ENCODE measurements around the gene GPRC5D. TPM values are rescaled to one million over a fixed set of nuclear protein-coding genes. Genes with fewer than 3 reads are reported as not detected.

The GPRC5D gene
- total RNA-seq, 1 experiment from 2014 or later, result 0.31 TPM

DNA sequence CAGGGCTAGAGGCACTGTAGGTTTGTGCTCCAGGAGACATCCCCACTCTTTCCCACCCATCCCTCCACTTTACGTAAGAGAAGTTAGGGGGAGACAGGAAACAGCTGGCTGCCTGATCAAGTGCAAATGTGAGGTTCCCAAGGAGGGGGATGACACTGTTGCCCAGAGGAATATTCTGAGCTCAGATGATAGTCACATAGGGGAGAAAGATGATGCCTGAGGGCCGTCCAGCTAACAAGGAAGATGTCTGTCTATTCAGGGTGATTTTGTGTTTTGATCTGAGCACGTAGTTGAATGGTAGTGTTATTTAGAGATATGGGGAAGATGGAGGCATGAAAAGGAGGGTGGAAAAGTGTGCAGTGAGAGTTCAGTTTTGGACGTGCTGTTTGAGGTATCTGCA, 13.9 kb upstream of the GPRC5D start:
- Histone ChIP-seq H3K4me3 (ENCODE audit: insufficient read depth, low read depth, low read length) (no peak overlapping the region), H3K27me3 (ENCODE audit: control insufficient read depth, insufficient read depth, low read length) (no peaks in the 10 kb centered on the region), H3K36me3 (replicated peaks; ENCODE audit: control insufficient read depth, insufficient read depth, low read length) (no peaks in the 10 kb centered on the region)
- DNase-seq, result no peak

DNA sequence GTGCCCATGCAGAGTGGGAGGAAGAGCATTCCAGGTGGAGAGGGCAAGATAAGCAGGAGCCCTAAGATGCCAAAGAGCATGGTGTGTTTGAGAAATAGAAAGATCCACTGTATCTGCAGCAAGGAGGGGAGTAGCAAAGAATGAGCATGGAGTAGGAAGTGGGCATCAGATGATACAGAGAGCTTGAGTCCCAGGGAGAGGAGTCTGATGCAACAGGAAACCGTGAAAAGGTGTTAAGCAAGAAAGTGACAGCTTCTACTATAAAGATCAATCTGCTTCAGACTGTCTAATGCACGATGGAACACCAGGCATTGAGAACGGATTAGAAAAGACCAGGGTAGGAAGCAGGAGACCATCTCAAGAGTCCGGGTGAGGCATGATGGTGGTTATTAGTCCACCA, 12.3 kb upstream of the GPRC5D start:
- no peak overlapping the region for H3K4me3 ChIP-seq (ENCODE audit: insufficient read depth, low read depth, low read length)
- H3K27me3 ChIP-seq (ENCODE audit: control insufficient read depth, insufficient read depth, low read length), result no peaks in the 10 kb centered on the region
- no peak for DNase-seq
- no peaks in the 10 kb centered on the region for H3K36me3 ChIP-seq (replicated peaks; ENCODE audit: control insufficient read depth, insufficient read depth, low read length)

DNA sequence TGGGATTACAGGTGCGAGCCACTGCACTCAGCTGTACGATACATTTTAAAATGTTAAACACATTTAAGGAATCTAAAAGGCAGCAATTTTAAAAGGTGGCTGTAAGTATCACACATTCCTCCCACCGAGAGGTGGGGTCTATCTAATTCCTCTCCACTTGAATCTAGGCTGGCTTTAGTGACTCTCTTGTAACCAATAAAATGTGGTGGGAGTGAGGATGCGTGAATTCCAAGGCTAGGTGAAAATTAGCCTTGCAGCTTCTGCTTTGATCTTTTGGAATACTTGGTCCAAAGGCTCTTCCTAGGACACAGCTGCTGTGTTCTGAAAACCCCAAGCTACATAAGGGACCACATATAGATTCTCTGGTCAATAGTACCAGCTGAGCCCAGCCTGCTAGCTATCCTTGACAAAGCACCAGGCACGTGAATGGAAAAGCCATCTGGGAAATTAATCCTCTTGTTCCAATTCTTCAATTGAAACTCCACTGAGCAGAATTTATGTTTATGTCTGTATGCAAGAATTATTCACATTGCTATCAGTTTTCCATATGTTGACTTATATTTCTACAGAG, 8.8 kb upstream of the GPRC5D start:
- no peak for DNase-seq
- no peak overlapping the region for H3K4me3 ChIP-seq (ENCODE audit: insufficient read depth, low read depth, low read length)
- H3K36me3 ChIP-seq (replicated peaks; ENCODE audit: control insufficient read depth, insufficient read depth, low read length), result no peaks in the 10 kb centered on the region
- no peaks in the 10 kb centered on the region for H3K27me3 ChIP-seq (ENCODE audit: control insufficient read depth, insufficient read depth, low read length)

DNA sequence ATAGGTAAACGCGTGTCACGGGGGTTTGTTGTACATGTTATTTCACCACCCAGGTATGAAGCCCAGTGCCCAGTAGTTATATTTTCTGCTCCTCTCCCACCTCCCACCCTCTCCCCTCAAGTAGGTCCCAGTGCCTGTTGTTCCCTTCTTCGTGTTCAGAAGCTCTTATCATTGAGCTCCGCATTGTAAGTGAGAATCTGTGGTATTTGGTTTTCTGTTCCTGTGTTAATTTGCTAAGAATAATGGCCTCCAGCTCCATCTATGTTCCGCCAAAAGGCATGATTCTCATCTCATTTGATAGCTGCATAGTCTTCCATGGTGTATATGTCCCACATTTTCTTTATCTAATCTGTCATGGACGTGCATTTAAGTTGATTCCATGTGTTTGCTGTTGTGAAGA, 6.9 kb upstream of the GPRC5D start:
- no peak for DNase-seq
- Histone ChIP-seq H3K27me3 (ENCODE audit: control insufficient read depth, insufficient read depth, low read length) (no peaks in the 10 kb centered on the region), H3K4me3 (ENCODE audit: insufficient read depth, low read depth, low read length) (no peak overlapping the region), H3K36me3 (replicated peaks; ENCODE audit: control insufficient read depth, insufficient read depth, low read length) (no peaks in the 10 kb centered on the region)

DNA sequence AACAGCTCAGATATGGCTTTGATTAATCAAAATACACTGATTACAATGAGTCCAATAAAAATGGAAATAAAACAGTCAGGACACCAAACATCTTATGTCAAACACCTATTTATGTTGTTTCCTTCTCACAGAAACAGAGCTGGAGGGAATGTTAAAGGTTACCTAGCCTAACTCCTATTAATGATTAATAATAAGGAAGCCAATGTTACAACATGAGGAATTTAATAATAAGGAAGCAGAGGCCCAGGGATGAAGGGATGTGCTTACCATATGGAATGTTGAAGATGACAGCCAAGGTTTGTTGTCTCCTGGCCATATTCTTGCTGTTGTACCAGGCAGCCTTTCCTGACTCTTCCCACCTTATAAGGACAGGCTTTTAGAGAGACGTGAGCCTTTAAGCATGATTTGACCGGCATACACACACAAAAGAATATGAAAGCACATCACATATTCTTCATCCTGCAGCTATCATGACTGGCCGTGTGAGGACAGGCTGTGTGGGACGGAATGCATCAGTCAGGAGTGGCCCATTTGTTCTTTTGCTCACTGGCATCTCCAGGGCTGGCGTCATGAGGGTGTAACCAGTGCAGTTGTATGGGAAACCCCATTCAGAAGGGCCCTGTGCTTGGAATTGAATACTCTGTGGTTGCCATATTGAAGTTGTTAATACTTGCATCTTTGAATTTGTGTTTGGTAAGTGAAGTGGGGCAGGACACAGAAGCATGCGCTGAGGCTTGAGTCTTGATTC, 3.1 kb upstream of the GPRC5D start:
- Histone ChIP-seq H3K4me3 (ENCODE audit: insufficient read depth, low read depth, low read length) (no peak overlapping the region), H3K36me3 (replicated peaks; ENCODE audit: control insufficient read depth, insufficient read depth, low read length) (no peaks in the 10 kb centered on the region), H3K27me3 (ENCODE audit: control insufficient read depth, insufficient read depth, low read length) (no peaks in the 10 kb centered on the region)
- no peak for DNase-seq

DNA sequence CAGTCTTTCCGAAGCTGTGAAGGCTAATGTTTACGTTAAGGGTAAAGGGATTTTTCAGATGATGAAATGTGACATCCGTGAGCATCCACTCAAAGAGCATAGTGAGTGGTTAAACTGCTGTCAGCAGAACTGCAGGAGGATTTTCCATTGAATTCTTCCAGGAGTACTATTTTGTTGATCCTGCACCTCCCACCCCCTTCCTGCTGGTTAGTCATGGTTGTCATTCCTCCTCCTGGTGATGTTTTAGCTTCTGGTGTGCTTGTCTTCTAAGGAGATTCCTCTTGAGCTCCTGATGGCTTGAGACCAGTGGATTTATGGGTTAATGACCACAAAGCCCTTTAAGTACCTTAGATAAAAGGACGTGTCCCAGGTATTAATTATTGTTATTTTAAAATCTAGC, 2.4 kb upstream of the GPRC5D start:
- no peak for DNase-seq
- Histone ChIP-seq H3K27me3 (ENCODE audit: control insufficient read depth, insufficient read depth, low read length) (no peaks in the 10 kb centered on the region), H3K4me3 (ENCODE audit: insufficient read depth, low read depth, low read length) (no peak overlapping the region), H3K36me3 (replicated peaks; ENCODE audit: control insufficient read depth, insufficient read depth, low read length) (no peaks in the 10 kb centered on the region)

DNA sequence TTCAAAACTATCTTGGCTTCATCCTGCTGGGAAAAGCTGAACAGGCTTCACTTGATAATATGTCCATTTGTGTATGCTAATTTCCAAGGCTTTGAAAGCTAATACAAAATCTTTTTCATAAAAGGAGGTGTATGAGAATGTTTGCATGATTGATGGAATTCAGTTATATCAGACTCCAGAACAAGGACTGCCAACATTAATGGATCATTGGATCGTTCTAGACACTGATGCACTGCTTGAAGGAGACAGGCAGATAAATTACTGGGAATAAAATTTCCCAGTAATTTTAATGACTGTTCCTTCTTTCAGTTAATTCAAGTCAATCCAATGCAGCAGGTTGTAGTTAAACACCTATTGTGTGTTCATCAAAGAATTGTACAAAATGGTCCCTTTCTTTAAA, 466 bp downstream of the GPRC5D start:
- DNase-seq, result no peak
- Histone ChIP-seq H3K4me3 (ENCODE audit: insufficient read depth, low read depth, low read length) (no peak overlapping the region), H3K27me3 (ENCODE audit: control insufficient read depth, insufficient read depth, low read length) (no peaks in the 10 kb centered on the region), H3K36me3 (replicated peaks; ENCODE audit: control insufficient read depth, insufficient read depth, low read length) (no peaks in the 10 kb centered on the region)

DNA sequence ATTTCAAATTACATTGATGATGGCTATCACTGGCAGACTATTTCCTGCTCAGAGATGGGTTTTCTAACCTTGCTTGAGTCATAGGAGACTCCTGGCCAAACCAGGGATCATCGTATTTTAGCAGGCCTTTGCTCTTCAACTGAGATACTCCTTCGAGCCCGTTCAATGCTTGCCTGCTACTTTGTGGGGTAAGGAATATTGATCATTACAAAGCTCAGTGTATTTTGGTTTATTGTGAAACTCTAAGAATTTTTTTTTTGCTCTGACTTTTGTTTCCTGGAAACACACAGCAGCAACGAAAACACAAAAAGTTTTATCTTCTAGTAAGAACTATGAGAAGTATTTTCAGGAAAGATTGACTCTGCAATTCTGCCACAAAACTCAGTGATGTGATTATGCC, 4.1 kb downstream of the GPRC5D start:
- Histone ChIP-seq H3K4me3 (ENCODE audit: insufficient read depth, low read depth, low read length) (no peak overlapping the region), H3K36me3 (replicated peaks; ENCODE audit: control insufficient read depth, insufficient read depth, low read length) (no peaks in the 10 kb centered on the region), H3K27me3 (ENCODE audit: control insufficient read depth, insufficient read depth, low read length) (no peaks in the 10 kb centered on the region)
- DNase-seq, result no peak

DNA sequence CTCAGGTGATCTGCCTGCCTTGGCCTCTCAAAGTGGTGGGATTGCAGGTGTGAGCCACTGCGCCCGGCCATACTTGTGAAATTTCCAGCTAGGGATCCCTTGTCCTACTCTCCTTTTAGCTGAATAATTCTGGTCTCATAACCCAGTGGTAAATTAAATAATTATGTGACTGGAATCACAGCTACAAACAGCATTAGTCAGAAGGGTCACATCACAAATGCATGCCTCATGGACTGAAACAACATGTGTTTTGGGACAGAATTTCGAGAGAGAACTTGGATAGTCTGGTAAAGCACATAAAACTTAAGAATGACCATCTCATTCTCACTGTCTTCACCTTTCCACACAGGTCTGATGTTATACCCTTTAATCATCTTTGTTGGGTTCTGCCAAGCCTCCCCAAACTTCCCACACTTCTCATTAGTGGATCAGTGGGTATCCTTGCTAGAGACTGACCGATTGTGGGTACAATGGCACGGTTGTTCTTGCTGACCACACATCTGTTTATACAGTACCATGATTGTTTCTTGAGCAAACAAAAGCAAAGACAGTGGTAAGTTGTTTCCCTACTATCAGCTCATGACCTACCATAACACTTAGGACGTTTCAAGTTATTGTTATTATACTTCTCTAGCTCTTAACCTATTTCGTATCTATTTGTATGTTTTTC, 5.1 kb downstream of the GPRC5D start:
- Histone ChIP-seq H3K4me3 (ENCODE audit: insufficient read depth, low read depth, low read length) (no peak overlapping the region), H3K36me3 (replicated peaks; ENCODE audit: control insufficient read depth, insufficient read depth, low read length) (no peaks in the 10 kb centered on the region), H3K27me3 (ENCODE audit: control insufficient read depth, insufficient read depth, low read length) (no peaks in the 10 kb centered on the region)
- no peak for DNase-seq

DNA sequence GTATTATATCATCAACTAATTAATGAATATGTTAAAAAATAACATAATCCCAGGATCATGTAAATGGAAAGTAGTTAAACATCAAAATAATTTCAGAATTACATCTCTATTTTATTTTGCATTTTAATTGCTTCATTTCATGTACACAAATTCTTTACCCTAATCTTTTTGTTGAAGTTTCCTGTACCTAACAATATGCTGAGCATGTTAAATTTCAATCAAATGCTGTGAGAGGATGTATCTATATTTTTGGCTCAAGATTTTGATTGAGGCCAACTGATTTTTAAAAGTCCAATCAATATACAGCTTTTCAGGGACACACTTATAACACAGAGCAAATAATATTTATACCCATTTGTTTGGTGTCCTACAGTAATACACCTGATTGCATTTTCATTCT, 6.4 kb downstream of the GPRC5D start:
- no peak for DNase-seq
- Histone ChIP-seq H3K36me3 (replicated peaks; ENCODE audit: control insufficient read depth, insufficient read depth, low read length) (no peaks in the 10 kb centered on the region), H3K4me3 (ENCODE audit: insufficient read depth, low read depth, low read length) (no peak overlapping the region), H3K27me3 (ENCODE audit: control insufficient read depth, insufficient read depth, low read length) (no peaks in the 10 kb centered on the region)

DNA sequence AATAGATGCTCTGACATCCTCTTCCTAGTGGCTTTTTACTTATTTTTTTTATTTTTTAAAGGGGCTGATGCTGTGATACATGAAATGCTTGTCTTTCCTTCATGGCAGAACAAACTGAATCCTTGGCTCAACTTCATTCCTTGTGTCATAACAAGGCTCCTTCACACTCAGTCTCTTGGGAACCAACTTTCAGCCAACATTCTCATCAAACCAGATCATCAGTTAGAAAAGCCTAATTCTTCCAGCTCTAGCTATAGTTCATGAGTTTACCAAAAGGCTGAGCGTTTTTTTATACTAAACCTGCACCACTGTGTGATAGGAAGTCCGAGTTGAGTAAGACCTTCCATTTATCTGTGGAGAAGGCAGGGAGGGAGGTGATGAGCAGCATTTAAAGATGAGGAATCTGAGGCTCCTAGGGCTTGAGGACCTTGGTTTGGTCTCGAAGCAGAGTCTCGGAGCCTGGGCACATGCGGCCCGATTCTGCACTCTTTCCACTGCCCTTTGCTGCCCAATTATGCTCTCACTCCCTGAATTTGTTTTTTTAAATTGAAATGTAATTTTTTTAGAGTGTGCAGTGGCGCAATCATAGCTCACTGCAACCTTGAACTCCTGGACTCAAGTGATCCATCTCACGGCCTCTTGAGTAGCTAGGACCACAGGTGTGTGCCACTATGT, 8.2 kb downstream of the GPRC5D start:
- Histone ChIP-seq H3K27me3 (ENCODE audit: control insufficient read depth, insufficient read depth, low read length) (no peaks in the 10 kb centered on the region), H3K4me3 (ENCODE audit: insufficient read depth, low read depth, low read length) (no peak overlapping the region), H3K36me3 (replicated peaks; ENCODE audit: control insufficient read depth, insufficient read depth, low read length) (no peaks in the 10 kb centered on the region)
- DNase-seq, result no peak

DNA sequence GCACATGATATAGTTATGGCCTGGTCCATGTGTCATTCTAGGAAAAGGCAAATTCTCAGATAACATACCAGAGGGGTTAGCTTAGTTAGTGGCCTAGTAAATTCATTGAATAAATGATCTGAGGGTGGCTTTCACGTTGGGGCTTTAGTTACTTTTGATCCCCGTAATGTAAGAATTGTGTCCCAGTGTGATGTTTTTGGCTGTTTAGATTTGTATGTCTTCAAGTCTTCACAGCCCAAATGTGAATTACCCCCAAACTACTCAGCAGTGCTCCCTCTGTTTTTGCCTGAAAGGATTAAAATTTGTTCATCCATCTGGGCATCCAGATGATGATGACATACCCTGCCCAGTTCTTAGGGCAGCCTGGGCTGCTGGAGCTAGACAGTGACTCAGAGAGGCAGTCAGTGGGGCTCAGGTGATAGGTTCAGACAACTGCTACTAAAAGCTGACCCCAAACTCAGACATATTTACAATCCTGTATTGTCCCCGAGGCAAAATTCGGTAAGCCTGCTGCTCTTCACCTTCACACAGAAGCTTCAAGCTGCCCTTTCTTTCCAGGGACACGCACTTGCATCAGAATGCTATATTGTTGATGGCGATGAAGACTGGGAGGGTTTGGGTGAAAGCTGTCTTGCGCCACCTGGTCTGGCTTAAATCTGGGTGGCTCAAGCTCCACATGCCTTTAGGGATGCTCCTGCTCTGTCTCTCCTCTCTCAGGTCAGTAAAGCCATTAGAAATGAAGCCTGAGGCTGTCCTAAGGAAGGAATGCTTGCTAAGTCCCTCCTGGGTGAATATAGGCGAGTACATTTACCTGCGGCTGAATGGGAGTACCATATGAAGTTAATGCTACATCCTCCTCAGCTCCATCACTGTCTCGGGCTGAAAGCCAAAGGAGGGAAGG, 10.3 kb downstream of the GPRC5D start:
- no peaks in the 10 kb centered on the region for H3K27me3 ChIP-seq (ENCODE audit: control insufficient read depth, insufficient read depth, low read length)
- no peaks in the 10 kb centered on the region for H3K36me3 ChIP-seq (replicated peaks; ENCODE audit: control insufficient read depth, insufficient read depth, low read length)
- no peak for DNase-seq
- no peak overlapping the region for H3K4me3 ChIP-seq (ENCODE audit: insufficient read depth, low read depth, low read length)

DNA sequence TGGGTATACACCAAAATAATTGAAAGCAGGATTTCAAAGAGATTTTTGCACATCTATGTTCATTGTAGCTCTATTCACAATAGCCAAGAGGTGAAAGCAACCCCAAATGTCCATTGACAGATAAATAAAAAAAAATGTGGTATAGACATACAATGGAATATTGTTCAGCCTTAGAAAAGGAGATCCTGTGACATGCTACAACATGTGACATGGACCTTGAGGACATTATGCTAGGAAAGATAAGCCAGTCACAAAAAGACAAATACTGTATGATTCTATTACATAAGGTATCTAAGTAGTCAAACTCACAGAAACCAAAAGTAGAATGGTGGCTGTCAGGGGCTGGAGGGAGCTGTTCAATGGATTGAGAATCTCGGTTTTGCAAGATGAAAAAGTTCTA, 12.1 kb downstream of the GPRC5D start:
- Histone ChIP-seq H3K4me3 (ENCODE audit: insufficient read depth, low read depth, low read length) (no peak overlapping the region), H3K27me3 (ENCODE audit: control insufficient read depth, insufficient read depth, low read length) (no peaks in the 10 kb centered on the region), H3K36me3 (replicated peaks; ENCODE audit: control insufficient read depth, insufficient read depth, low read length) (no peaks in the 10 kb centered on the region)
- DNase-seq, result no peak

DNA sequence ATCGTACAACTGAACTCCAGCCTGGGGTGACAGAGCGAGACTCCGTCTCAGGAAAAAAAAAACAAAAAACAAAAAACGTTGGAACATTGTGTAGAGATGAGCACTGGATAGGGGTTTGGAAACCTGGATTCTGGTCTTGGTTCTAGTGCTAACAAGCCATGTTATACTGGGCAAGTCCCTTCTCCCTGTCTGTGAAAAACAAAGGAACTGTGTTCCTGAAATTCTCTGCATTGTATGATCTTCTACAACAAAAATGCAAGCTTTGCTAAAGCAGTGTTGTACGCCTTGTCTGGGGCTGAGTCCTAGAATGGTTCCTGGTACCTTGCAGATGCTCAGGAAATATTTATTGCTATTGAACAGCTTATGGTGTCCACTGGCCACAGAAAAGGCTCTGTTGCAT, 13.4 kb downstream of the GPRC5D start:
- H3K27me3 ChIP-seq (ENCODE audit: control insufficient read depth, insufficient read depth, low read length), result no peaks in the 10 kb centered on the region
- no peak overlapping the region for H3K4me3 ChIP-seq (ENCODE audit: insufficient read depth, low read depth, low read length)
- H3K36me3 ChIP-seq (replicated peaks; ENCODE audit: control insufficient read depth, insufficient read depth, low read length), result no peaks in the 10 kb centered on the region
- DNase-seq, result no peak

Measured in H7 (cell line).